KMS-11 (cell line): ENCODE data around the gene ULK4.

ENCODE experiments used
- H2AFZ ChIP-seq: fragments of 200-600 bp; sonication (generic); 2 replicates; pipeline ENCODE4 v1.6.1; 2016; ENCODE audit warnings: antibody characterized with exemption, mixed run types, low read depth
- H3K27ac ChIP-seq: fragments of 200-600 bp; sonication (generic); 2 replicates; pipeline ENCODE4 v1.6.1; 2016; ENCODE audit warnings: mild to moderate bottlenecking, mixed run types
- H3K27me3 ChIP-seq: fragments of 200-600 bp; sonication (generic); 2 replicates; pipeline ENCODE4 v1.6.1; 2017; ENCODE audit warnings: mild to moderate bottlenecking, low read depth, mixed run types, moderate library complexity; ENCODE audit not compliant: insufficient read depth
- H3K36me3 ChIP-seq: fragments of 200-600 bp; sonication (generic); 2 replicates; pipeline ENCODE4 v1.6.1; 2017; ENCODE audit warnings: mild to moderate bottlenecking, mixed run types; ENCODE audit not compliant: insufficient read depth
- H3K4me1 ChIP-seq: fragments of 200-600 bp; sonication (generic); 2 replicates; pipeline ENCODE4 v1.6.1; 2016; ENCODE audit warnings: mild to moderate bottlenecking, low read depth, mixed run types; ENCODE audit not compliant: poor library complexity, severe bottlenecking
- H3K4me2 ChIP-seq: fragments of 200-600 bp; sonication (generic); 2 replicates; pipeline ENCODE4 v1.7.0; 2016; ENCODE audit warnings: mild to moderate bottlenecking, mixed run types
- H3K4me3 ChIP-seq: fragments of 200-600 bp; sonication (generic); IDR thresholded peaks from 2 replicates; pipeline ENCODE4 v1.6.1; 2017; ENCODE audit warnings: low read depth, low read length, mixed read lengths; ENCODE audit not compliant: insufficient read depth
- H3K79me2 ChIP-seq: fragments of 200-600 bp; sonication (generic); 2 replicates; pipeline ENCODE4 v1.6.1; 2016; ENCODE audit warnings: low read depth, mixed run types; ENCODE audit not compliant: insufficient read depth
- H3K9ac ChIP-seq: fragments of 200-600 bp; sonication (generic); 2 replicates; pipeline ENCODE4 v1.6.1; 2016; ENCODE audit warnings: mild to moderate bottlenecking, mixed run types
- H4K20me1 ChIP-seq: fragments of 200-600 bp; sonication (generic); 2 replicates; pipeline ENCODE4 v1.6.1; 2016; ENCODE audit warnings: mild to moderate bottlenecking, mixed run types; ENCODE audit not compliant: insufficient read depth
- CTCF ChIP-seq: fragments of 200-600 bp; sonication (generic); conservative IDR thresholded peaks from 2 replicates; pipeline ENCODE4 v1.6.1; 2017; ENCODE audit warnings: low read depth, mild to moderate bottlenecking, antibody characterized with exemption, low read length, moderate library complexity, mixed read lengths

ULK4 gene

GRCh38 chr3:41742121-41742520 lies 219.8 kb downstream of the ULK4 start:
- no peaks in the 10 kb centered on the region for H3K36me3 ChIP-seq
- no peak overlapping the region for H3K27ac ChIP-seq
- H4K20me1 ChIP-seq, result no peaks in the 10 kb centered on the region
- no peaks in the 10 kb centered on the region for H3K4me1 ChIP-seq
- no peaks in the 10 kb centered on the region for H3K79me2 ChIP-seq
- no peak overlapping the region for H3K4me3 ChIP-seq
- no peak overlapping the region for H3K9ac ChIP-seq
- TF ChIP-seq CTCF, result no peak
- H3K4me2 ChIP-seq, result no peak overlapping the region
- no peak overlapping the region for H2AFZ ChIP-seq
- H3K27me3 ChIP-seq, result no peaks in the 10 kb centered on the region

DNA sequence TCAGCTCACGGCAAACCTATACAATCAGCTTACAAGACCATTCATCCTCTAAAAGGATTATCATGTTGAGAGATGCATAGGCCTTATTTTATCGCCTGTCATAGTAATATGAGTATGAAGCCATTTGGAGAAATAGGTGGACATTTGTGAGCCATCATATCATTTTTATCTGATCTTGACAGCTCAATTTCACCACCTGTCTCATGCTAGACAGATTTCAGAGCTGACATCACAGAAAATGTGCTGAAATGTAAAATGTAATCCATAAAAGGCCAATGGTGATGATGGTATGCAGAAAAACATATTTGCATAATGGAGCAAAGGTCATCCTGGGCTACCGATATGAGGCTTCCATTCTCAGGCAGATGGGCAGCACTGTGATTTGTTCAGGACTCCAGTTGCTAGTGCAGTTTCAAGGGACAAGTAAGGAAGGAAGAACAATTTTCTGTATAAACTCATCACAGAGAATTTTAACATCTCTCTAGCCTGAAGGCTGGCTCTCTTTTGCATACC lies 221.5 kb downstream of the ULK4 start:
- Histone ChIP-seq H4K20me1 (no peaks in the 10 kb centered on the region), H3K4me2 (no peak overlapping the region), H3K36me3 (no peaks in the 10 kb centered on the region), H3K27me3 (no peaks in the 10 kb centered on the region), H3K4me3 (no peak overlapping the region), H3K9ac (no peak overlapping the region), H3K27ac (no peak overlapping the region), H3K79me2 (no peaks in the 10 kb centered on the region), H2AFZ (no peak overlapping the region), H3K4me1 (no peaks in the 10 kb centered on the region)
- TF ChIP-seq CTCF, result no peak

- Histone ChIP-seq H3K4me2 (no peak overlapping the region), H3K79me2 (no peaks in the 10 kb centered on the region), H2AFZ (no peak overlapping the region), H3K4me3 (no peak overlapping the region), H3K36me3 (no peaks in the 10 kb centered on the region), H3K9ac (no peak overlapping the region), H3K27ac (no peak overlapping the region), H4K20me1 (no peaks in the 10 kb centered on the region), H3K27me3 (no peaks in the 10 kb centered on the region), H3K4me1 (no peaks in the 10 kb centered on the region)
- no peak for TF ChIP-seq CTCF
Observed at GRCh38 chr3:41726891-41727290, 235.0 kb downstream of the ULK4 start.

DNA sequence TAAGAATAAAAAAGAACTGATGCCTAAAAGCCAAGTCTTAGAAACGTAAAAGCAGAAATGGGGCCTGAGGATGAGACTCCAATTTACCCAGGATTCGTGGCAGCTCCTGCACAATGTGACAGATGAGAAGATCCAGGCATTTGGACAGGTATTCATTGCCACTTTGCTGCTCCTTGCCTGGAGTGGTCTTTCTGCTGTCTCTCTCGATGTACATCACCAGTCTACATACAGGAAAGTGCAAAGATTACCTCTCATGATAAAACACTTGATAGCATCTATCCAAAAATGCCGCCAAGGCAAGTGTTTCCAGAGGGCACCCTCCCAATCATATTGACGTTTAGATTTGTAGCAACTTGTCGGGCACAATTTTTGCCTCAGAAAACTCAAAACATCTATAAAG lies 244.3 kb downstream of the ULK4 start:
- H4K20me1 ChIP-seq, result no peaks in the 10 kb centered on the region
- H3K4me3 ChIP-seq, result no peak overlapping the region
- no peak overlapping the region for H3K27ac ChIP-seq
- H2AFZ ChIP-seq, result no peak overlapping the region
- H3K36me3 ChIP-seq, result no peaks in the 10 kb centered on the region
- H3K4me1 ChIP-seq, result no peaks in the 10 kb centered on the region
- no peaks in the 10 kb centered on the region for H3K27me3 ChIP-seq
- no peak overlapping the region for H3K9ac ChIP-seq
- TF ChIP-seq CTCF, result no peak
- no peaks in the 10 kb centered on the region for H3K79me2 ChIP-seq
- H3K4me2 ChIP-seq, result no peak overlapping the region
